H1 (cell line): ENCODE data around the gene PCDHA7. TPM values are rescaled to one million over a fixed set of nuclear protein-coding genes. Genes with fewer than 3 reads are reported as not detected.

Experiments used
- CTCF ChIA-PET: fragments of 300-600 bp; sonication (Branson Sonifier 250); formaldehyde crosslinking; loops from one replicate; lab custom pipeline; 2021; ENCODE audit not compliant: partially characterized antibody; lab: Charles Lee
- POLR2A ChIA-PET: fragments of 300-600 bp; sonication (Branson Sonifier 250); formaldehyde crosslinking; loops from one replicate; lab custom pipeline; 2021; ENCODE audit warnings: inconsistent platforms; ENCODE audit not compliant: partially characterized antibody; lab: Charles Lee
- DNase-seq, 2 experiments: peaks; one replicate each; pipeline versions ENCODE4 v3.0.0 to v3.0.0-alpha.2; 2010 to 2022; ENCODE audit warnings: low spot score in 2 of 2, low read depth in 1 of 2, mixed read lengths in 1 of 2
- FAIRE-seq: peaks from 2 replicates; lab custom pipeline; 2011; peaks lifted over from hg19 to GRCh38; lab: Jason Lieb, UNC
- H2AFZ ChIP-seq: 2 replicates; pipeline ENCODE4 v1.8.1; 2012; ENCODE audit warnings: low read length, inconsistent platforms
- H2AK5ac ChIP-seq: 2 replicates; pipeline ENCODE4 v1.6.1; 2013; ENCODE audit warnings: low read depth, low read length
- H2BK120ac ChIP-seq: replicated peaks from 2 replicates; pipeline ENCODE3; 2013; ENCODE audit warnings: low read depth, low read length, inconsistent platforms
- H2BK12ac ChIP-seq: 2 replicates; pipeline ENCODE4 v1.6.1; 2013; ENCODE audit warnings: low read depth, low read length
- H2BK15ac ChIP-seq: 2 replicates; pipeline ENCODE4 v1.6.1; 2013; ENCODE audit warnings: low read length
- H2BK20ac ChIP-seq: 2 replicates; pipeline ENCODE4 v1.6.1; 2013; ENCODE audit warnings: low read length
- H2BK5ac ChIP-seq: 2 replicates; pipeline ENCODE4 v1.6.1; 2013; ENCODE audit warnings: low read depth, low read length
- H3K14ac ChIP-seq: 2 replicates; pipeline ENCODE4 v1.6.1; 2013; ENCODE audit warnings: inconsistent platforms; ENCODE audit not compliant: insufficient read length
- H3K18ac ChIP-seq: 2 replicates; pipeline ENCODE4 v1.6.1; 2013; ENCODE audit warnings: low read length; ENCODE audit errors: extremely low read depth
- H3K23ac ChIP-seq: 2 replicates; pipeline ENCODE4 v1.6.1; 2013; ENCODE audit warnings: inconsistent platforms; ENCODE audit not compliant: insufficient read length
- H3K23me2 ChIP-seq: 2 replicates; pipeline ENCODE4 v1.6.1; 2013; ENCODE audit warnings: low read depth, low read length
- H3K27ac ChIP-seq: 2 replicates; pipeline ENCODE4 v1.6.1; 2011; ENCODE audit warnings: low read depth, low read length, inconsistent platforms
- H3K27me3 ChIP-seq, 4 experiments: replicated peaks in 1 of 4; 1 replicate in 1 of 4; 2 replicates in 3 of 4; pipeline versions ENCODE4 v1.6.1 to v1.8.1; 2011 to 2013; ENCODE audit warnings: low read length in 3 of 4, mild to moderate bottlenecking in 3 of 4, inconsistent platforms in 2 of 4, mixed read lengths in 2 of 4, moderate library complexity in 1 of 4; ENCODE audit not compliant: control insufficient read depth in 3 of 4, insufficient read depth in 3 of 4; ENCODE audit errors: extremely low read depth in 1 of 4
- H3K36me3 ChIP-seq, 4 experiments: 2 replicates each; pipeline versions ENCODE4 v1.6.1 to v1.8.1; 2011 to 2013; ENCODE audit warnings: mild to moderate bottlenecking in 4 of 4, low read length in 3 of 4, moderate library complexity in 2 of 4, control low read depth in 1 of 4, inconsistent platforms in 1 of 4; ENCODE audit not compliant: insufficient read depth in 4 of 4, control insufficient read depth in 2 of 4
- H3K4ac ChIP-seq: replicated peaks from 2 replicates; pipeline ENCODE3; 2013; ENCODE audit warnings: low read length, low read depth, mixed read lengths, inconsistent platforms; ENCODE audit not compliant: insufficient read length
- H3K4me1 ChIP-seq, 4 experiments: replicated peaks in 1 of 4; 1 replicate in 1 of 4; 2 replicates in 3 of 4; pipeline versions ENCODE4 v1.6.1 to v1.8.1; 2011 to 2013; ENCODE audit warnings: low read length in 3 of 4, inconsistent platforms in 2 of 4, mixed read lengths in 1 of 4; ENCODE audit not compliant: insufficient read depth in 4 of 4, control insufficient read depth in 3 of 4
- H3K4me2 ChIP-seq, 2 experiments: 2 replicates each; pipeline versions ENCODE4 v1.6.1 to v1.8.1; 2011 to 2013; ENCODE audit warnings: low read depth in 2 of 2, low read length in 2 of 2, control low read depth in 1 of 2, inconsistent platforms in 1 of 2, mild to moderate bottlenecking in 1 of 2; ENCODE audit not compliant: insufficient read depth in 1 of 2
- H3K4me3 ChIP-seq, 4 experiments: fragments of 200-600, 300-600 bp in 1 of 4; sonication (generic), shearing (Covaris generic), sonication (Bioruptor Twin) in 1 of 4; 2 replicates each; pipeline versions ENCODE4 v1.5.1 to v1.8.1; 2011 to 2016; ENCODE audit warnings: low read length in 4 of 4, low read depth in 3 of 4, control low read depth in 2 of 4, inconsistent platforms in 2 of 4, mild to moderate bottlenecking in 2 of 4, mixed read lengths in 1 of 4, moderate library complexity in 1 of 4; ENCODE audit not compliant: insufficient read depth in 2 of 4; ENCODE audit errors: extremely low read depth in 1 of 4
- H3K56ac ChIP-seq: replicated peaks from 2 replicates; pipeline ENCODE3; 2013; ENCODE audit warnings: low read depth, mild to moderate bottlenecking, mixed read lengths, low read length, inconsistent platforms; ENCODE audit not compliant: insufficient read length
- H3K79me1 ChIP-seq: 2 replicates; pipeline ENCODE4 v1.6.1; 2013; ENCODE audit warnings: low read depth, low read length, control low read depth
- H3K79me2 ChIP-seq, 2 experiments: 2 replicates each; pipeline versions ENCODE4 v1.6.1 to v1.8.1; 2012 to 2013; ENCODE audit warnings: low read length in 2 of 2, mild to moderate bottlenecking in 2 of 2, inconsistent platforms in 1 of 2; ENCODE audit not compliant: insufficient read depth in 2 of 2, control insufficient read depth in 1 of 2
- H3K9ac ChIP-seq, 4 experiments: replicated peaks in 1 of 4; 1 replicate in 1 of 4; 2 replicates in 3 of 4; pipeline versions ENCODE4 v1.6.1 to v1.8.1; 2011 to 2013; ENCODE audit warnings: low read depth in 3 of 4, low read length in 3 of 4, control low read depth in 2 of 4, mild to moderate bottlenecking in 2 of 4, moderate library complexity in 2 of 4, inconsistent platforms in 1 of 4; ENCODE audit errors: extremely low read depth in 1 of 4
- H3K9me3 ChIP-seq, 2 experiments: 2 replicates each; pipeline versions ENCODE4 v1.6.1 to v1.8.1; 2012 to 2013; ENCODE audit warnings: mild to moderate bottlenecking in 2 of 2, moderate library complexity in 2 of 2, control low read depth in 1 of 2, inconsistent platforms in 1 of 2, low read depth in 1 of 2, low read length in 1 of 2, mixed read lengths in 1 of 2; ENCODE audit not compliant: insufficient read depth in 2 of 2
- H4K20me1 ChIP-seq, 2 experiments: replicated peaks in 1 of 2; 2 replicates each; pipeline versions ENCODE3 to v1.8.1; 2011 to 2013; ENCODE audit warnings: inconsistent platforms in 2 of 2, low read length in 2 of 2, mild to moderate bottlenecking in 1 of 2; ENCODE audit not compliant: insufficient read depth in 2 of 2, control insufficient read depth in 1 of 2
- H4K5ac ChIP-seq: 2 replicates; pipeline ENCODE4 v1.6.1; 2013; ENCODE audit warnings: low read length, low read depth, mixed read lengths, inconsistent platforms; ENCODE audit not compliant: insufficient read length
- H4K8ac ChIP-seq: 2 replicates; pipeline ENCODE4 v1.8.0; 2013; ENCODE audit warnings: mild to moderate bottlenecking, moderate library complexity, low read length, inconsistent platforms; ENCODE audit not compliant: insufficient read depth; ENCODE audit errors: extremely low read depth
- H4K91ac ChIP-seq: replicated peaks from 2 replicates; pipeline ENCODE3; 2013; ENCODE audit warnings: low read length, mixed read lengths, inconsistent platforms; ENCODE audit not compliant: insufficient read length
- CBX8 ChIP-seq: fragments of 300-800, 300-1000 bp; sonication (generic); IDR thresholded peaks from 2 replicates; pipeline ENCODE4 v1.7.1; 2016; ENCODE audit warnings: low read depth, low read length, borderline replicate concordance
- CTCF ChIP-seq, 3 experiments: IDR thresholded peaks; 1 replicate in 2 of 3; 2 replicates in 1 of 3; pipeline versions ENCODE4 v1.5.1 to v1.6.1; 2011; ENCODE audit warnings: low read length in 3 of 3, mild to moderate bottlenecking in 3 of 3, inconsistent platforms in 2 of 3, low read depth in 1 of 3, moderate library complexity in 1 of 3; ENCODE audit not compliant: insufficient read depth in 1 of 3; ENCODE audit errors: control extremely low read depth in 1 of 3
- RAD21 ChIP-seq, 2 experiments: IDR thresholded peaks in 1 of 2; conservative IDR thresholded peaks in 1 of 2; 2 replicates each; pipeline ENCODE4 v1.6.1; 2011; ENCODE audit warnings: low read depth in 2 of 2, low read length in 2 of 2, improper control_type of control experiment in 1 of 2, inconsistent platforms in 1 of 2, mild to moderate bottlenecking in 1 of 2, moderate library complexity in 1 of 2
- WGBS, 2 experiments: shearing (Covaris generic) in 1 of 2; methylation state at CpG; one replicate each; pipeline versions ENCODE4 v1.1.6 to v1.1.7; 2013 to 2015; ENCODE audit warnings: low lambda C conversion rate in 2 of 2, mixed read lengths in 2 of 2, inconsistent platforms in 1 of 2, low coverage in 1 of 2, missing lambda C conversion rate in 1 of 2; ENCODE audit not compliant: insufficient replicate concordance in 2 of 2, insufficient coverage in 1 of 2, insufficient read length in 1 of 2; ENCODE audit errors: extremely low coverage in 1 of 2, missing lambda C conversion rate in 1 of 2; 5-methylcytosine and 5-hydroxymethylcytosine counted together
- polyA plus RNA-seq, 7 experiments: library from polyadenylated mRNA; depleted of rRNA in 3 of 7; stranded (reverse) in 5 of 7; unstranded in 2 of 7; fragments of >200 nt in 5 of 7; fragments of 200-250 nt in 2 of 7; gene quantifications; 1 replicate in 5 of 7; 2 replicates in 1 of 7; 4 replicates in 1 of 7; pipeline versions ENCODE4 v1.2.1 to v1.2.3, GENCODE V29; 2011 to 2013; ENCODE audit warnings: missing spikeins in 2 of 7, mixed read lengths in 2 of 7
- total RNA-seq: library from RNA; stranded (reverse); fragmentation: NEBNext Ultra II Directional; extraction: Animal tissue kit (Norgen Biotek cat#: 25700); gene quantifications from 2 replicates; pipeline ENCODE4 v1.2.1, GENCODE V29; 2021

The PCDHA7 gene
- total and polyA plus RNA-seq, 2 of the 8 experiments (the other 6 are each of a cell fraction or from before 2014, with no cell fraction given), result 0.86 to 1.6 TPM

DNA sequence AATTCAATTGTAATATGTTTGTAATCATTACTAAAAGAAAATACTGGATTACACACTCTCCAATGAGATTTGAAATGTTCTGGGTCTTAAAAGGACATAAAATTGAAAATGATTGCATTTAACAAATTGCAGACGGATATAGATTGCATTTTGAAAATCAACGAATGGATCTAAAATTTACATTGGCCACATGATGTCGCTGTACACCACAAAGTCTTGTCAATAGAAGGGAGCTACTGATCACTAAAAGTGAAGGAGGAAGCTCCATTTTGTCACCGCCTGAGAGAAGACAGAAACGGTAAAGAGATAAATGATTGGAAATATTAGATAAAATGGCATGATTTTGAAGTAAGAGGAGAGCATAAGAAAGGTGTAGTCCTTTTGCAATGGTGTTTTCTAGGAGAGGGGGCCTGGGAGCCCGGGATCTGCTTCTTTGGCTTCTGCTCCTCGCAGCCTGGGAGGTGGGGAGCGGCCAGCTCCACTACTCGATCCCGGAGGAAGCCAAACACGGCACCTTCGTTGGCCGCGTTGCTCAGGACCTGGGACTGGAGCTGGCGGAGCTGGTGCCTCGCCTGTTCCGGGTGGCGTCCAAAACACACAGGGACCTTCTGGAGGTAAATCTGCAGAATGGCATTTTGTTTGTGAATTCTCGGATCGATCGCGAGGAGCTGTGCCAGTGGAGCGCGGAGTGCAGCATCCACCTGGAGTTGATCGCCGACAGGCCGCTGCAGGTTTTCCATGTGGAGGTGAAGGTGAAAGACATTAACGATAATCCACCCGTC lies 48.0 kb upstream of the PCDHA7 start, which contains the start of gene PCDHA1:
TSS of gene PCDHA1 (plus strand) at position 236 of the 782 bp plus-strand sequence.
- CTCF ChIA-PET, result interaction anchor here (0.5 to 4.7 kb wide), 23 partner anchors 8 to 651 kb away, joined by 3 to 46 read pairs (median 4); partner anchors contain the start of genes PCDHA10, PCDHA11, PCDHA2 and PCDHA4

More for the DNA sequence above, 48.0 kb upstream of the PCDHA7 start, which contains the start of gene PCDHA1:
- H4K5ac ChIP-seq, result no peak within 1 kb of the TSS
- POLR2A ChIA-PET, result interaction anchor here (0.6 to 1.9 kb wide), 6 partner anchors 10 to 836 kb away, joined by 3 to 5 read pairs (median 4); partner anchors contain the start of genes PCDHA4 and PCDHA6
- no peak within 1 kb of the TSS for H4K91ac ChIP-seq
- H3K79me2 ChIP-seq, result no peaks in the 10 kb centered on the region
- no peak within 1 kb of the TSS for H3K9ac ChIP-seq
- no peaks in the 10 kb centered on the region for H3K4me1 ChIP-seq
- no peak within 1 kb of the TSS for H2BK12ac ChIP-seq
- H3K36me3 ChIP-seq, result peaks cover 0 to 3% (median 0%) of the 10 kb centered on the region in 4 experiments; a peak in 1 of 8 replicates
- TF ChIP-seq CBX8, result no peak
- TF ChIP-seq CTCF (IDR thresholded peaks at IDR 0.05; ENCODE audit: control extremely low read depth in 1 of 3, insufficient read depth in 1 of 3, low read depth in 1 of 3, low read length in 3 of 3), result peak in 2 of 3 experiments; percentile 35 to 37; a peak in 2 of 4 replicates
- TF ChIP-seq RAD21 (IDR thresholded peaks at IDR 0.05 in 1 of 2, conservative IDR thresholded peaks at IDR 0.05 in 1 of 2; ENCODE audit: low read depth in 2 of 2, low read length in 2 of 2), result peak; percentile 47 to 59
- H3K4me2 ChIP-seq, result no peak within 1 kb of the TSS
- H2BK120ac ChIP-seq, result no peak within 1 kb of the TSS
- no peak within 1 kb of the TSS for H3K27ac ChIP-seq
- no peak within 1 kb of the TSS for H3K4me3 ChIP-seq
- H2BK5ac ChIP-seq, result no peak within 1 kb of the TSS
- H3K23ac ChIP-seq, result no peak within 1 kb of the TSS
- no peak within 1 kb of the TSS for H3K56ac ChIP-seq
- H4K8ac ChIP-seq, result no peak within 1 kb of the TSS
- H2AFZ ChIP-seq, result peak within 1 kb of the TSS; percentile 63; the same call in 1 of the 2 replicates
- no peaks in the 10 kb centered on the region for H3K79me1 ChIP-seq
- H3K4ac ChIP-seq, result no peak within 1 kb of the TSS
- no peaks in the 10 kb centered on the region for H3K27me3 ChIP-seq
- H3K14ac ChIP-seq, result no peak within 1 kb of the TSS
- no peak within 1 kb of the TSS for H2BK15ac ChIP-seq
- no peak within 1 kb of the TSS for H2BK20ac ChIP-seq
- peaks cover 36 to 47% of the 10 kb centered on the region in 2 experiments for H3K9me3 ChIP-seq
- 91% methylated on average over 29 of the region's 29 CpGs; no CpG with 5 or more reads in 1 of the 2 experiments for WGBS, 2 experiments
- no peaks in the 10 kb centered on the region for H3K23me2 ChIP-seq
- H3K18ac ChIP-seq, result no peak within 1 kb of the TSS
- no peaks in the 10 kb centered on the region for H4K20me1 ChIP-seq
- no peak for DNase-seq
- H2AK5ac ChIP-seq, result no peak within 1 kb of the TSS
- FAIRE-seq, result peak; percentile 74
